ENCODE results near the gene ARHGDIA.
A peak's percentile ranks its signal among the peaks of the same experiment; 100 is the strongest.

The ARHGDIA gene

GRCh38 chr17:81859906-81860755 is 11.0 kb downstream of the ARHGDIA start, which contains the start of gene P4HB:
Gene P4HB, minus strand, starts transcription at chr17:81860535. Its CDS starts 64 bp downstream, at chr17:81860471.
- H3K4me3 ChIP-seq (ENCODE audit: low read length): peak within 1 kb of the TSS; percentile 78
- TF ChIP-seq, protein P1, sequence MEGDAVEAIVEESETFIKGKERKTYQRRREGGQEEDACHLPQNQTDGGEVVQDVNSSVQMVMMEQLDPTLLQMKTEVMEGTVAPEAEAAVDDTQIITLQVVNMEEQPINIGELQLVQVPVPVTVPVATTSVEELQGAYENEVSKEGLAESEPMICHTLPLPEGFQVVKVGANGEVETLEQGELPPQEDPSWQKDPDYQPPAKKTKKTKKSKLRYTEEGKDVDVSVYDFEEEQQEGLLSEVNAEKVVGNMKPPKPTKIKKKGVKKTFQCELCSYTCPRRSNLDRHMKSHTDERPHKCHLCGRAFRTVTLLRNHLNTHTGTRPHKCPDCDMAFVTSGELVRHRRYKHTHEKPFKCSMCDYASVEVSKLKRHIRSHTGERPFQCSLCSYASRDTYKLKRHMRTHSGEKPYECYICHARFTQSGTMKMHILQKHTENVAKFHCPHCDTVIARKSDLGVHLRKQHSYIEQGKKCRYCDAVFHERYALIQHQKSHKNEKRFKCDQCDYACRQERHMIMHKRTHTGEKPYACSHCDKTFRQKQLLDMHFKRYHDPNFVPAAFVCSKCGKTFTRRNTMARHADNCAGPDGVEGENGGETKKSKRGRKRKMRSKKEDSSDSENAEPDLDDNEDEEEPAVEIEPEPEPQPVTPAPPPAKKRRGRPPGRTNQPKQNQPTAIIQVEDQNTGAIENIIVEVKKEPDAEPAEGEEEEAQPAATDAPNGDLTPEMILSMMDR (conservative IDR thresholded peaks at IDR 0.05; ENCODE audit: low read depth, low read length): no peak
- DNase-seq (ENCODE audit: low read depth): no peak

- DNase-seq (ENCODE audit: low read depth): no peak
- TF ChIP-seq, protein P1 (conservative IDR thresholded peaks at IDR 0.05; ENCODE audit: low read depth, low read length): no peak
- peak overlapping the region; percentile 76 for H3K4me3 ChIP-seq (ENCODE audit: low read length)
Observed at GRCh38 chr17:81858967-81859905, 11.9 kb downstream of the ARHGDIA start.

GRCh38 chr17:81858170-81858966 is 12.8 kb downstream of the ARHGDIA start:
- no peak overlapping the region for H3K4me3 ChIP-seq (ENCODE audit: low read length)
- TF ChIP-seq, protein P1 (conservative IDR thresholded peaks at IDR 0.05; ENCODE audit: low read depth, low read length): no peak
- no peak for DNase-seq (ENCODE audit: low read depth)

GRCh38 chr17:81854974-81855774 is 16.0 kb downstream of the ARHGDIA start:
- TF ChIP-seq, protein P1 (conservative IDR thresholded peaks at IDR 0.05; ENCODE audit: low read depth, low read length): no peak
- no peak overlapping the region for H3K4me3 ChIP-seq (ENCODE audit: low read length)
- no peak for DNase-seq (ENCODE audit: low read depth)

- no peak for DNase-seq (ENCODE audit: low read depth)
- no peak overlapping the region for H3K4me3 ChIP-seq (ENCODE audit: low read length)
- TF ChIP-seq, protein P1 (conservative IDR thresholded peaks at IDR 0.05; ENCODE audit: low read depth, low read length): no peak
Observed at GRCh38 chr17:81852237-81852636, 18.9 kb downstream of the ARHGDIA start.

GRCh38 chr17:81851423-81851822 is 19.7 kb downstream of the ARHGDIA start:
- TF ChIP-seq, protein P1 (conservative IDR thresholded peaks at IDR 0.05; ENCODE audit: low read depth, low read length): no peak
- H3K4me3 ChIP-seq (ENCODE audit: low read length): no peak overlapping the region
- DNase-seq (ENCODE audit: low read depth): no peak

All from retinal pigment epithelial cell (primary cell).